ENCODE measurements around the gene LINGO3.

Gene LINGO3

DNA sequence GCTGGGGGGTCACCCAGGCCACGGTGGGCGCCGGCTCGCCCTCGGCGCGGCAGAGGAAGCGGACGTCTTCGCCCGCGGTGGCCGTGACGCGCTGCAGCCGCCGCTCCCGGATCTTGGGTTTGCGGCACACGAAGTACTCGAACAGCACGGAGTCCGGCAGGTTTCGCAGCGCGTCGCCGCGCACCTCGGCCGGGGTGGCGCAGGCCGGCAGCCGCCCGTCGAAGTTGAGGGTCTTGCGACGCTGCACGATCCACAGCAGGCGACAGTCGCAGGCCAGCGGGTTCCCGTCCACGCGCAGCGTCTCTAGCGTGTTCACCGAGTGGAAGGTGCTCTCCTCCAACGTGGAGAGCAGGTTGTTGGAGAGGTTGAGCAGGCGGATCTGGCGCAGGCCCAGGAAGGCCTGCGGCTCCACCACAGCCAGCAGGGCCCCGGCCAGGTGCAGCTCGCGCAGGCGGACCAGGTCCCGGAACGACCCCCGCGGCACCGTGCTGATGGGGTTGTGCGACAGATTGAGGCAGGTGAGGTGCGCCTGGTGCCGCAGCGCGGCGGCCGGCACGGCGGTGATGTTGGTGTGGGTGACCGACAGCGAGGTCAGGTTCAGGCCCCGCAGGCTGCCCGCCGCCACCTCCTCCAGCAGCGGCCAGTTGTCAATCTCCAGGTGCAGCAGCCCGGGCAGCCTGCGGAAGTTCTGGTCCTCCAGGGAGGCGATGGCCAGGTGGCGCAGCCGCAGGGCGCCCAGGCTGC is 17.3 kb downstream of the LINGO3 start:
- Mint-ChIP-seq H3K9me3 (no peaks in the 10 kb centered on the region), H3K36me3 (ENCODE audit: low read depth) (peaks cover 4% of the 10 kb centered on the region), H3K27me3 (ENCODE audit: low read depth, poor library complexity) (peaks cover 99% of the 10 kb centered on the region), H3K4me3 (peak overlapping the region; percentile 23), H3K27ac (no peak overlapping the region), H3K4me1 (peaks cover 37% of the 10 kb centered on the region)
- DNase-seq: no peak
- TF ChIP-seq, protein P1, sequence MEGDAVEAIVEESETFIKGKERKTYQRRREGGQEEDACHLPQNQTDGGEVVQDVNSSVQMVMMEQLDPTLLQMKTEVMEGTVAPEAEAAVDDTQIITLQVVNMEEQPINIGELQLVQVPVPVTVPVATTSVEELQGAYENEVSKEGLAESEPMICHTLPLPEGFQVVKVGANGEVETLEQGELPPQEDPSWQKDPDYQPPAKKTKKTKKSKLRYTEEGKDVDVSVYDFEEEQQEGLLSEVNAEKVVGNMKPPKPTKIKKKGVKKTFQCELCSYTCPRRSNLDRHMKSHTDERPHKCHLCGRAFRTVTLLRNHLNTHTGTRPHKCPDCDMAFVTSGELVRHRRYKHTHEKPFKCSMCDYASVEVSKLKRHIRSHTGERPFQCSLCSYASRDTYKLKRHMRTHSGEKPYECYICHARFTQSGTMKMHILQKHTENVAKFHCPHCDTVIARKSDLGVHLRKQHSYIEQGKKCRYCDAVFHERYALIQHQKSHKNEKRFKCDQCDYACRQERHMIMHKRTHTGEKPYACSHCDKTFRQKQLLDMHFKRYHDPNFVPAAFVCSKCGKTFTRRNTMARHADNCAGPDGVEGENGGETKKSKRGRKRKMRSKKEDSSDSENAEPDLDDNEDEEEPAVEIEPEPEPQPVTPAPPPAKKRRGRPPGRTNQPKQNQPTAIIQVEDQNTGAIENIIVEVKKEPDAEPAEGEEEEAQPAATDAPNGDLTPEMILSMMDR (IDR thresholded peaks at IDR 0.05): no peak

DNA sequence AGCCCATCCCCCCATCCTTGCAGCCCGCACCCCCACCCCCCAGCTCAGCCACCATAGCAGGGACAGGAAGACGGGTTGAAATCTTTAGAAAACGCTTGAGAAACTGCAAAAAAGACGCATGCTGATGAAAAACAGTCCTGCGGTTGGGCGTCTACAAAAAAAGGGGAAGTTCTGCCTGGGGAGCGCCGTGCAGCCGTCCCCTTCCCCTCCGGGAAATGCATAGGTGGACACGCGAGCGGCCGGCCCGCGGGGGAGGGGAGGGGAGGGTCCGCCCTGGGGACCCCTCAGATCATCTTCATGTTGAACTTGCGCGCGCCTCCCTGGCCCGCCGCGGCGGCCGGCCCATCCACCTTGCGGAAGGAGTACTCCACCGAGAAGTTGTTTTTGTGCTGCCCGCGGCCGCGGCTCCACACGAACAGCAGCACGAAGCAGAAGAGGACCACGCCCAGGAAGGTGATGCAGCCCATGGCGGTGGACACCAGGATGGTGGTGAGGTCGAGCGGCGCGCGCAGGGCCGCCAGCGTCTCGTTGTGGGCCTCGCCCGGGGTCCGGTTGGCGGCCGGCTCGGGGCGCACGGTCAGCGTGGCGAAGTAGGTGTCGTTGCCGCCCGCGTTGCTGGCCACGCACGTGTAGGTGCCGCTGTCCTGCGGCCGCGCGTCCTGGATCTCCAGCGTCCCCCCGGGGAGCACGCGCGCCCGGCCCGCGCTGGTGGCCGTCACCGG is 18.1 kb downstream of the LINGO3 start:
- H3K27ac Mint-ChIP-seq: no peak overlapping the region
- peak overlapping the region; percentile 73 for H3K4me3 Mint-ChIP-seq
- peaks cover 99% of the 10 kb centered on the region for H3K27me3 Mint-ChIP-seq (ENCODE audit: low read depth, poor library complexity)
- peaks cover 4% of the 10 kb centered on the region for H3K36me3 Mint-ChIP-seq (ENCODE audit: low read depth)
- TF ChIP-seq, protein P1 (IDR thresholded peaks at IDR 0.05): no peak
- no peaks in the 10 kb centered on the region for H3K9me3 Mint-ChIP-seq
- DNase-seq: peak; percentile 40
- peaks cover 30% of the 10 kb centered on the region for H3K4me1 Mint-ChIP-seq

DNA sequence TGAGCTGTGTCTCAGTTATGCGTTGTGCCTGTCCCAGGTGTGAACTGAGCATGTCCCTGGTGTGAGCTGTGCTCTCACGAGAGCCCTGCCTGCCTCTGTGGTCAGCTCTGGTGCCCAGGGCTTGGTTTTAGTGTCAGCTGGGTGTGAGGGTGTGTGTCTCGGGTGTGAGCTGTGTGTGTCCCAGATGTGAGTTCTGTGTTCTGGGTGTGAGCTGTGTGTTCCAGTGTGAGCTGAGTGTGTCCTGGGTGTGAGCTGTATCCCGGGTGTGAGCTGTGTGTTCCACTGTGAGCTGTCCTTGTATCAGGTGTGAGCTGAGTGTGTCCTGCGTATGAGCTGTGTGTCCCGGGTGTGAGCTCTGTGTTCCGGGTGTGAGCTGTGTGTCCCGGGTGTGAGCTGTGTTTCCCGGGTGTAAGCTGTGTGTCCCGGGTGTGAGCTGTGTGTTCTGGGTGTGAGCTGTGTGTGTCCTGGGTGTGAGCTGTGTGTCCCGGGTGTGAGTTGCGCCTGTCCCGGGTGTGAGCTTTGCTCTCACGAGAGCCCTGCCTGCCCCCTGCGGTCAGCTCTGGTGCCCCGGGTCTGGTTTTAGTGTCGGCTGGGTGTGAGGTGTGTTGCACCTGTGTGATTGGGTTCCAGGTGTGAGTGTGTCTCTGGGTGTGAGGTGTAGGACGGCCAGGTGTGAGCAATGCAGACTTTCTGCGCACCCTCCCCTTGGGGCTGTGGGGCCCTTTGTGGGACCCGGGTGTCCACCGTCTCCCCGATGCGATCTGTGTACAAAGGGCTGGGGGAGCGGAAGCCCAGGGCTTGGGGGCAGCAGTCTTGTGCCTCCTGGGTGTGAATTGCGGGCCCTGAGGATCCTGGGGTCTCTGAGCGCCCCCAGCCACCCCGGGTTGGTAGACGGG is 18.9 kb downstream of the LINGO3 start:
- Mint-ChIP-seq H3K4me3 (peak overlapping the region; percentile 66), H3K9me3 (no peaks in the 10 kb centered on the region), H3K4me1 (peaks cover 25% of the 10 kb centered on the region), H3K36me3 (ENCODE audit: low read depth) (peaks cover 4% of the 10 kb centered on the region), H3K27me3 (ENCODE audit: low read depth, poor library complexity) (peaks cover 99% of the 10 kb centered on the region), H3K27ac (no peak overlapping the region)
- TF ChIP-seq, protein P1 (IDR thresholded peaks at IDR 0.05): no peak
- DNase-seq: no peak

GRCh38 chr19:2288338-2288817 is 19.6 kb downstream of the LINGO3 start:
- Mint-ChIP-seq H3K27ac (no peak overlapping the region), H3K4me3 (peak overlapping the region; percentile 66), H3K4me1 (peaks cover 21% of the 10 kb centered on the region), H3K9me3 (no peaks in the 10 kb centered on the region), H3K27me3 (ENCODE audit: low read depth, poor library complexity) (peaks cover 99% of the 10 kb centered on the region), H3K36me3 (ENCODE audit: low read depth) (peaks cover 4% of the 10 kb centered on the region)
- no peak for DNase-seq
- TF ChIP-seq, protein P1 (IDR thresholded peaks at IDR 0.05): no peak

DNA sequence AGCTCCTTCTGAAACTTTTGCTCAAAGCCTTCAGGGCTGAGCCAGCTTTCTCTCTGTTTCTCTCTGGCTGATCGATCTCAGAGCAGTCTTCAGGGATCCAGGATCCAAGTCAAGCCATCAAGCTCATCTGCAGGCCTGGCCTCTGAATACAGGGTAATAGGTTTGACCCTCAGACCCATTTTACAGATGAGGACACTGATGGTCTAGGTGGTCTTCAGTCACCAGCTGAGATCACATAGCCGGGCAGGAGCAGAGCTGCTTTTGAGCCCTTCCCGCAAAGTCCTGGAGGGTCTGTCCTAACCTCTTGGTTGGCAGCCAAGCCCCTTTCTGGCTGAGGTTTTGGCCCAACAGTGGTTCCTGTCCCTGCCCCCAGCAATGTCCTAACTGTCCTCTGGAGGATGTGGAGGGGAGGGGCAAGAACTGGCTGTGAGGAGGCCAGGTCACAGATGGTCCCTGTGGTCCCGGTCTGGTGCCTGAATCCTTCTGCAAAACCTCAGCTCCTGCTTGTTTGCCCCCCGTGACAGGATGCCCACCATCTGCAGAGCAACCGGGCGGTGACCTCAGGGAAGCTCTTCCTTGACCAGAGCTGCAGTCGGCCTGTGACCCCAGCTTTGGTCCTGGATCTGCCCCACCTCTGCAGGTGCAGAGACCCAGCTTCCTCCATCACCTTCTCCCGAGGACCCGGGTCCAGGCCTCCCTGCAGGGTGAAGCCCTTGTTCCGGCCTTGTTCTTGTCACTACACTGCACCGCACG is 20.2 kb downstream of the LINGO3 start:
- peaks cover 99% of the 10 kb centered on the region for H3K27me3 Mint-ChIP-seq (ENCODE audit: low read depth, poor library complexity)
- H3K4me1 Mint-ChIP-seq: peaks cover 20% of the 10 kb centered on the region
- peaks cover 4% of the 10 kb centered on the region for H3K36me3 Mint-ChIP-seq (ENCODE audit: low read depth)
- DNase-seq: no peak
- no peak overlapping the region for H3K4me3 Mint-ChIP-seq
- no peaks in the 10 kb centered on the region for H3K9me3 Mint-ChIP-seq
- H3K27ac Mint-ChIP-seq: no peak overlapping the region
- TF ChIP-seq, protein P1 (IDR thresholded peaks at IDR 0.05): no peak

All from nephron progenitor cell (in vitro differentiated cells).